Endothelial cell of umbilical vein (primary cell): ENCODE results near the gene PCDHGA2. TPM values are rescaled to one million over a fixed set of nuclear protein-coding genes. Genes with fewer than 3 reads are reported as not detected.
"Not testable (repeated sequence)": the region's sequence is repeated elsewhere in the genome, so short reads cannot be mapped to it uniquely, and the experiment has no call there.

Source experiments
- BruUV-seq: library from RNA; stranded (reverse); fragments of 400-500 nt; replicated peaks from 2 replicates; lab custom pipeline; 2021; lab: Mats Ljungman, UMichigan
- CTCF ChIA-PET: fragments of 300-600, 350-600 bp; sonication (Branson Sonifier 250); formaldehyde crosslinking; loops from one replicate; lab custom pipeline; 2021; ENCODE audit warnings: antibody characterized with exemption, inconsistent platforms; lab: Charles Lee
- POLR2A ChIA-PET: fragments of 300-600, 350-600 bp; sonication (Branson Sonifier 250); formaldehyde crosslinking; loops from one replicate; lab custom pipeline; 2021; ENCODE audit warnings: antibody characterized with exemption, inconsistent platforms; lab: Charles Lee
- DNase-seq: peaks from one replicate; pipeline ENCODE4 v3.0.0-alpha.2; 2011; ENCODE audit warnings: low read depth, low spot score
- FAIRE-seq: peaks from 2 replicates; lab custom pipeline; 2011; peaks lifted over from hg19 to GRCh38; lab: Jason Lieb, UNC
- H2AFZ ChIP-seq: 2 replicates; pipeline ENCODE4 v1.6.0; 2012; ENCODE audit warnings: low read depth, low read length, control low read depth, inconsistent platforms
- H3K27ac ChIP-seq: 2 replicates; pipeline ENCODE4 v1.5.1; 2011; ENCODE audit warnings: low read depth, mild to moderate bottlenecking, control low read depth, low read length, moderate library complexity; ENCODE audit not compliant: insufficient read depth
- H3K27me3 ChIP-seq, 2 experiments: 2 replicates each; pipeline versions ENCODE4 v1.6.0 to v1.6.1; 2011; ENCODE audit warnings: low read length in 2 of 2, mixed read lengths in 1 of 2; ENCODE audit not compliant: control insufficient read depth in 2 of 2, insufficient read depth in 2 of 2
- H3K36me3 ChIP-seq, 2 experiments: 2 replicates in 1 of 2; 3 replicates in 1 of 2; pipeline ENCODE4 v1.5.1; 2011; ENCODE audit warnings: low read length in 2 of 2, mild to moderate bottlenecking in 1 of 2, moderate library complexity in 1 of 2; ENCODE audit not compliant: control insufficient read depth in 2 of 2, insufficient read depth in 2 of 2; ENCODE audit errors: extremely low read depth in 1 of 2
- H3K4me1 ChIP-seq: 3 replicates; pipeline ENCODE4 v1.5.1; 2011; ENCODE audit warnings: mild to moderate bottlenecking, low read length; ENCODE audit not compliant: control insufficient read depth, insufficient read depth; ENCODE audit errors: extremely low read depth
- H3K4me2 ChIP-seq: 2 replicates; pipeline ENCODE4 v1.6.1; 2011; ENCODE audit warnings: low read length, control low read depth, mixed read lengths; ENCODE audit not compliant: insufficient read depth
- H3K4me3 ChIP-seq, 3 experiments: fragments of 200-600 bp in 1 of 3; sonication (generic), shearing (Covaris generic) in 1 of 3; replicated peaks in 1 of 3; 2 replicates each; pipeline ENCODE4 v1.5.1; 2011 to 2016; ENCODE audit warnings: control low read depth in 3 of 3, low read length in 3 of 3, mild to moderate bottlenecking in 2 of 3, inconsistent platforms in 1 of 3, low read depth in 1 of 3, moderate library complexity in 1 of 3; ENCODE audit not compliant: insufficient read depth in 1 of 3
- H3K79me2 ChIP-seq: 2 replicates; pipeline ENCODE4 v1.6.0; 2012; ENCODE audit warnings: low read length, inconsistent platforms; ENCODE audit not compliant: control insufficient read depth, insufficient read depth
- H3K9ac ChIP-seq: replicated peaks from 2 replicates; pipeline ENCODE3; 2011; ENCODE audit warnings: low read length, control low read depth; ENCODE audit not compliant: insufficient read depth; ENCODE audit errors: extremely low read depth
- H3K9me1 ChIP-seq: replicated peaks from 3 replicates; pipeline ENCODE4 v1.6.0; 2011; ENCODE audit warnings: mild to moderate bottlenecking, low read length; ENCODE audit not compliant: control insufficient read depth, insufficient read depth; ENCODE audit errors: extremely low read depth
- H3K9me3 ChIP-seq: replicated peaks from 2 replicates; pipeline ENCODE4 v1.5.1; 2012; ENCODE audit warnings: low read length, inconsistent platforms; ENCODE audit not compliant: control insufficient read depth, insufficient read depth
- H4K20me1 ChIP-seq: replicated peaks from 2 replicates; pipeline ENCODE3; 2011; ENCODE audit warnings: mild to moderate bottlenecking, low read length; ENCODE audit not compliant: control insufficient read depth, insufficient read depth; ENCODE audit errors: extremely low read depth
- CTCF ChIP-seq, 2 donors: IDR thresholded peaks; 1 replicate in 1 of 2; 2 replicates in 1 of 2; pipeline ENCODE4 v1.5.1; 2011; ENCODE audit warnings: low read length in 2 of 2, mild to moderate bottlenecking in 2 of 2, moderate library complexity in 2 of 2, control low read depth in 1 of 2, inconsistent platforms in 1 of 2, low read depth in 1 of 2; ENCODE audit not compliant: insufficient read depth in 1 of 2; ENCODE audit errors: extremely low read depth in 1 of 2
- EZH2 ChIP-seq: IDR thresholded peaks from 2 replicates; pipeline ENCODE4 v1.6.1; 2012; ENCODE audit warnings: borderline replicate concordance, low read depth, mild to moderate bottlenecking, moderate library complexity, low read length, inconsistent platforms; ENCODE audit not compliant: severe bottlenecking
- GATA2 ChIP-seq: IDR thresholded peaks from 2 replicates; pipeline ENCODE4 v1.7.0; 2011; ENCODE audit warnings: low read depth, mild to moderate bottlenecking, moderate library complexity, mixed read lengths, low read length; ENCODE audit not compliant: insufficient read length, insufficient read depth
- JUN ChIP-seq: IDR thresholded peaks from 2 replicates; pipeline ENCODE4 v1.6.1; 2011; ENCODE audit warnings: borderline replicate concordance, low read depth; ENCODE audit not compliant: insufficient read length, insufficient read depth
- MAX ChIP-seq: IDR thresholded peaks from 2 replicates; pipeline ENCODE4 v1.6.1; 2011; ENCODE audit not compliant: insufficient read depth, insufficient read length
- MYC ChIP-seq: IDR thresholded peaks from one replicate; pipeline ENCODE4 v1.6.1; 2011; ENCODE audit warnings: mild to moderate bottlenecking, low read depth, low read length
- POLR2A ChIP-seq: IDR thresholded peaks from 2 replicates; pipeline ENCODE4 v1.6.1; 2012; ENCODE audit warnings: low read depth, mild to moderate bottlenecking, control low read depth, low read length
- POLR2AphosphoS5 ChIP-seq: IDR thresholded peaks from 2 replicates; pipeline ENCODE4 v1.6.1; 2012; ENCODE audit warnings: low read depth, mild to moderate bottlenecking, control low read depth, low read length, moderate library complexity; ENCODE audit not compliant: insufficient read depth
- dilution Hi-C: fragments of 300-500 bp; cut with MboI; formaldehyde crosslinking; loops from one replicate; pipeline ENCODE4 v1.15.0; 2019; ENCODE audit warnings: low sequenced_read_pairs; ENCODE audit not compliant: extremely low pct_ligation_motif_present
- intact Hi-C: fragments of 100-400 bp; cut with micrococcal nuclease; formaldehyde crosslinking; loops from one replicate; pipeline ENCODE4 v1.10.0; 2022
- polyA plus RNA-seq, 4 experiments: library from polyadenylated mRNA; depleted of rRNA in 3 of 4; stranded (reverse) in 3 of 4; unstranded in 1 of 4; fragments of >200 nt; gene quantifications; 2 replicates each; pipeline versions ENCODE4 v1.2.1 to v1.2.3, GENCODE V29; 2011 to 2012; ENCODE audit warnings: missing spikeins in 1 of 4
- total RNA-seq: library from RNA; stranded (reverse); gene quantifications from 2 replicates; pipeline ENCODE4 v1.2.3, GENCODE V29; 2021

The PCDHGA2 gene
- total and polyA plus RNA-seq, 2 donors (not counting 3 experiments of a cell fraction or from before 2014, with no cell fraction given): 1.2 to 2.0 TPM

- H4K20me1 ChIP-seq: no peaks in the 10 kb centered on the region
- intact Hi-C loops: no loop called here
Measured at GRCh38 chr5:141345327-141345726, 6.8 kb downstream of the PCDHGA2 start.

GRCh38 chr5:141346017-141346416 is 7.5 kb downstream of the PCDHGA2 start:
- H2AFZ ChIP-seq, H3K4me1 ChIP-seq, H4K20me1 ChIP-seq, POLR2A ChIA-PET, intact Hi-C loops, H3K9ac ChIP-seq, DNase-seq, H3K4me3 ChIP-seq, H3K4me2 ChIP-seq, BruUV-seq, H3K36me3 ChIP-seq, FAIRE-seq, H3K27ac ChIP-seq, H3K9me1 ChIP-seq, H3K79me2 ChIP-seq, dilution Hi-C loops, H3K9me3 ChIP-seq: not testable (repeated sequence)
- H3K27me3 ChIP-seq: peaks cover 17 to 31% of the 10 kb centered on the region in 2 experiments
- CTCF ChIA-PET: interaction anchor here (1.0 to 1.4 kb wide), 4 partner anchors 15 to 218 kb away, joined by 3 to 4 read pairs (median 3); partner anchors contain the start of genes PCDHGA1 and PCDHGB3

More at GRCh38 chr5:141345327-141345726, 6.8 kb downstream of the PCDHGA2 start:
- Histone ChIP-seq H3K36me3 (no peaks in the 10 kb centered on the region), H2AFZ (no peak overlapping the region), H3K9ac (no peak overlapping the region), H3K4me1 (peaks cover 3% of the 10 kb centered on the region), H3K4me3 (no peak overlapping the region), H3K4me2 (no peak overlapping the region), H3K27me3 (peaks cover 10 to 25% of the 10 kb centered on the region in 2 experiments), H3K79me2 (no peaks in the 10 kb centered on the region), H3K9me1 (no peaks in the 10 kb centered on the region), H3K27ac (no peak overlapping the region), H3K9me3 (no peaks in the 10 kb centered on the region)
- DNase-seq (no peak), FAIRE-seq (no peak)
- BruUV-seq: no TSS peak
- ChIA-PET POLR2A (no interaction called here), CTCF (interaction anchor here (1.4 kb wide), 1 partner anchor 15 kb away, joined by 3 read pairs; the partner anchor contains the start of gene PCDHGA1)
- dilution Hi-C loops: no loop called here
- TF ChIP-seq POLR2A (no peak), CTCF (IDR thresholded peaks at IDR 0.05; ENCODE audit: extremely low read depth in 1 of 2, insufficient read depth in 1 of 2, low read depth in 1 of 2, low read length in 2 of 2) (no peak), MYC (no peak), POLR2AphosphoS5 (no peak), GATA2 (no peak), MAX (no peak), JUN (no peak), EZH2 (no peak)
